Hepatocyte (in vitro differentiated cells): ENCODE results near the gene MGLL.

Experiments
- EZH2 ChIP-seq: fragments of 200-600 bp; sonication (generic); IDR thresholded peaks from 2 replicates; pipeline ENCODE4 v1.6.1; 2016; ENCODE audit warnings: antibody characterized with exemption, mild to moderate bottlenecking, borderline replicate concordance
- EZH2phosphoT487 ChIP-seq: fragments of 200-600 bp; sonication (generic); IDR thresholded peaks from one replicate; pipeline ENCODE4 v1.6.1; 2018; ENCODE audit warnings: antibody characterized with exemption, mild to moderate bottlenecking, low read depth, moderate library complexity; ENCODE audit not compliant: unreplicated experiment, severe bottlenecking
- TF ChIP-seq, protein P1 (sequence below): fragments of 200-600 bp; sonication (generic); IDR thresholded peaks from 2 replicates; pipeline ENCODE4 v1.5.1; 2016; ENCODE audit warnings: antibody characterized with exemption, mild to moderate bottlenecking; ENCODE audit not compliant: poor library complexity

DNA sequence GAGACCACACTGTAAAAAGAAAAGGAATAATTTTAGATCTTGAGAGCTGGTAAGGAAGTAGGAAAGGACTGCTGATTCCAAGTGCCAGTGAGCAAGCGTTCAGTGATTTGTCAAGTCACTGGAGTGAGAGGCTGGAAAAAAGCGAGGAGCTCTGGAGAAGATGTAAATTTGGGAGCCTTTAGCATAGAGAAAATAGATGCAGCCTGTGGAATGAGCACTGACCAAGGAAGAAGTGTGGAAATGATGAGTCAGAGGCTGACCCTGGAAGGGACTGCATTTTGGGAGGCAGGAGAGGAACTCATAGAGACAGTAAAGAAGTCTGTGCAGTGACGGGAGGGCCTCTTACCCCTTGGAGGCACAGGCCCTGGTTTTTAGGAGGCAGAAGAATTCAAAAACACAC lies 166.7 kb downstream of the MGLL start:
- TF ChIP-seq, protein P1, sequence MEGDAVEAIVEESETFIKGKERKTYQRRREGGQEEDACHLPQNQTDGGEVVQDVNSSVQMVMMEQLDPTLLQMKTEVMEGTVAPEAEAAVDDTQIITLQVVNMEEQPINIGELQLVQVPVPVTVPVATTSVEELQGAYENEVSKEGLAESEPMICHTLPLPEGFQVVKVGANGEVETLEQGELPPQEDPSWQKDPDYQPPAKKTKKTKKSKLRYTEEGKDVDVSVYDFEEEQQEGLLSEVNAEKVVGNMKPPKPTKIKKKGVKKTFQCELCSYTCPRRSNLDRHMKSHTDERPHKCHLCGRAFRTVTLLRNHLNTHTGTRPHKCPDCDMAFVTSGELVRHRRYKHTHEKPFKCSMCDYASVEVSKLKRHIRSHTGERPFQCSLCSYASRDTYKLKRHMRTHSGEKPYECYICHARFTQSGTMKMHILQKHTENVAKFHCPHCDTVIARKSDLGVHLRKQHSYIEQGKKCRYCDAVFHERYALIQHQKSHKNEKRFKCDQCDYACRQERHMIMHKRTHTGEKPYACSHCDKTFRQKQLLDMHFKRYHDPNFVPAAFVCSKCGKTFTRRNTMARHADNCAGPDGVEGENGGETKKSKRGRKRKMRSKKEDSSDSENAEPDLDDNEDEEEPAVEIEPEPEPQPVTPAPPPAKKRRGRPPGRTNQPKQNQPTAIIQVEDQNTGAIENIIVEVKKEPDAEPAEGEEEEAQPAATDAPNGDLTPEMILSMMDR: no peak
- TF ChIP-seq EZH2 (no peak), EZH2phosphoT487 (no peak)
